IPS-15b (cell line): ENCODE data around the gene HRH2.
"Not testable (repeated sequence)": the region's sequence is repeated elsewhere in the genome, so short reads cannot be mapped to it uniquely, and the experiment has no call there.

Experiments used
- H3K27me3 ChIP-seq: one replicate; pipeline ENCODE4 v1.6.1; 2013; ENCODE audit warnings: low read length; ENCODE audit not compliant: control insufficient read depth, insufficient read depth
- H3K36me3 ChIP-seq: one replicate; pipeline ENCODE4 v1.6.1; 2013; ENCODE audit warnings: low read length; ENCODE audit not compliant: control insufficient read depth, insufficient read depth
- H3K4me1 ChIP-seq: one replicate; pipeline ENCODE4 v1.6.1; 2013; ENCODE audit warnings: mild to moderate bottlenecking, low read length; ENCODE audit not compliant: control insufficient read depth, insufficient read depth
- H3K4me3 ChIP-seq: one replicate; pipeline ENCODE4 v1.5.1; 2013; ENCODE audit warnings: low read depth, low read length
- H3K9ac ChIP-seq: one replicate; pipeline ENCODE4 v1.6.1; 2013; ENCODE audit warnings: low read depth, mild to moderate bottlenecking, low read length
- H3K9me3 ChIP-seq: one replicate; pipeline ENCODE4 v1.6.1; 2013; ENCODE audit warnings: mild to moderate bottlenecking, low read length; ENCODE audit not compliant: control insufficient read depth, insufficient read depth

Gene HRH2

DNA sequence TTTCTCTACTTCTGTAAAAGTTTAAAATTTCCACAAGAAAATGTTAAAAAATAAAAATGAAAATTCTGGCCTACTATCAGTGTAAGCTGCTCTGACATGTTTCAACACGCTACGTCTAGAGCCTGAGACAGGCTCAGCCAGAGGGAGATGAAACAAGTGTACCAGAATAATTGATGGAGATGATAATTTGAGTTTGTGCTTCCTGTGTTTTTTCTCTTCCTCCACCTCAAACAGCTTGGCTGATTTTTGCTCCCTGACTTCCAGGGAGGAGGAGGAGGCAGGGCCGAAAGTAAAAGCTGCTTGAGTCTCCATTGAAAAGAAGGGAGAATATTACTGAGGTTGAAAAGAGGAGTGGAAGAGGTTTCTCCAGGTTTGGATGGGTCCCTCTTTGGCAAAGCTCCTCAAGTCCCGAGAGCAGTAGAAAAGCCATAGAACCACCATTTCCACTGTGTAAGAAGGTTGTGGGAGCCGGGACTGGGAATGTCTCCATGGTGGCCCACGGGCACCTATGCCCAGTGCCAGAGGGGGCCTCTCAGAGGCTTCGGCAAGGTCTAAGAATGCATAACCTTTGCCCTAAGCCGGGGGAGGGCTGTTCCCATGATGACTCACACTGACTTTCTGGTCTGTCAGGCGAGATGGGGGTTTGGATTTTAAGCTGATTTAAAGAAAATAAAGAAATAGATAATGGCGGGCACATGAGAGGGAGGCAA is 95.1 kb downstream of the HRH2 start:
- H3K9me3 ChIP-seq, result no peaks in the 10 kb centered on the region
- peaks cover 2% of the 10 kb centered on the region for H3K4me1 ChIP-seq
- H3K9ac ChIP-seq, result no peak overlapping the region
- H3K27me3 ChIP-seq, result peaks cover 2% of the 10 kb centered on the region
- H3K4me3 ChIP-seq, result no peak overlapping the region
- H3K36me3 ChIP-seq, result no peaks in the 10 kb centered on the region

DNA sequence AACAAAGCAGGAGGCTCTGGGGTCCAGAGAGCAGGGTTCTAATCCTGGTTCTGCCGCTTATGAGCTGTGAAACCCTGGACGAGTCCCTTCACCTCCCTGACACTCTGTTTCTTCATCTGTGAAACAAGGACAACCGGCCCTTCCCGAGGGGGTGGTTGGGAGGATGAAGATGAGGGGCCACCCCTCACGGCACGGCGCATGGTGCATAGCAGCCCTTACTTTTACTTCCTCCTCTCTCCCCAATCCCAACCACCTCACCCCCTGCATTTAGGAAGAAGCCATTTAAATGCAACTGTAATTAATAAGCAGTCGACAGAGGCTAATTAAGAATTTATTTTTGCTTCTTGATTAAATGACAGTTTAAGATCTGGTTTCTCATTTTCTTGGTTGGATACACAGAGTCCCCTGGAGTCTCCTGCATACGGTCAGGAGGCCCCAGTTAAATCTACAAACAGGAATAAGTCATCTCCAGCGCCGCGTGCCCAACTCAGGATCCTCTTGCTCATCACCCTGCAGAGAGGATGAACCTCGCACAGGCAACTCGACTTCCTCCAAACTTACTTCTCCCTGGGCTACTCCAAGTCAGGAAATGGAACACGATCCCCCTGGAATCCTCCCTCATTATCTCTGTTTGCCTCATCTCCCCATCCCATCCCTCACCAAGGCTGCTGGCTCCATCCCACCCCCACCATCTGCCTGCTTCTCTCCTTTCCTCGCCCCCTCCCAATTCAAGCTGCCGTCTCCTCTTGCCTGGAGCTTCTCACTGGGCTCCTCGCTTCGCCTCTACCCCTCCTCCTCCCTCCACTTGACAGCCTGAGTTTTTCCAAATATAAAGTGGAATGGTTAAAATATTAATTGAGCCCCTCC is 95.9 kb downstream of the HRH2 start:
- Histone ChIP-seq H3K9ac (no peak overlapping the region), H3K4me1 (peaks cover 2% of the 10 kb centered on the region), H3K27me3 (no peaks in the 10 kb centered on the region), H3K36me3 (no peaks in the 10 kb centered on the region), H3K9me3 (no peaks in the 10 kb centered on the region), H3K4me3 (no peak overlapping the region)

GRCh38 chr5:175759991-175760390 is 102.1 kb downstream of the HRH2 start:
- H3K4me3 ChIP-seq, H3K4me1 ChIP-seq, H3K36me3 ChIP-seq, H3K9ac ChIP-seq, H3K9me3 ChIP-seq, H3K27me3 ChIP-seq: not testable (repeated sequence)
